Measurements from ENCODE around the gene C19orf85.

C19orf85 gene

GRCh38 chr19:55447421-55448174 is 17.0 kb downstream of the C19orf85 start:
- TF ChIP-seq SPI1 (IDR thresholded peaks at IDR 0.05; ENCODE audit: borderline replicate concordance, low read depth), result no peak
- TF ChIP-seq GABPA (IDR thresholded peaks at IDR 0.05; ENCODE audit: low read depth), result no peak
- no peak for TF ChIP-seq REST (IDR thresholded peaks at IDR 0.05; ENCODE audit: insufficient replicate concordance, low read depth)
- TF ChIP-seq POLR2AphosphoS5 (IDR thresholded peaks at IDR 0.05; ENCODE audit: low read depth), result peak; percentile 59; the same call in 1 of the 2 replicates
- DNase-seq (ENCODE audit: low read depth in 1 of 2, low spot score in 1 of 2), result peak in 1 of 2 experiments; percentile 91
- H3K4me3 ChIP-seq (replicated peaks; ENCODE audit: insufficient read depth, low read length), result no peak overlapping the region
- H3K27ac ChIP-seq (replicated peaks), result peak overlapping the region; percentile 23; the same call in 1 of the 2 replicates
- peaks cover 26% of the 10 kb centered on the region for H3K27me3 ChIP-seq (ENCODE audit: insufficient read depth, poor library complexity, severe bottlenecking)

- TF ChIP-seq SPI1 (IDR thresholded peaks at IDR 0.05; ENCODE audit: borderline replicate concordance, low read depth), result no peak
- no peak for TF ChIP-seq REST (IDR thresholded peaks at IDR 0.05; ENCODE audit: insufficient replicate concordance, low read depth)
- no peak for TF ChIP-seq POLR2AphosphoS5 (IDR thresholded peaks at IDR 0.05; ENCODE audit: low read depth)
- no peak for TF ChIP-seq GABPA (IDR thresholded peaks at IDR 0.05; ENCODE audit: low read depth)
- Histone ChIP-seq H3K27ac (replicated peaks) (no peak overlapping the region), H3K27me3 (ENCODE audit: insufficient read depth, poor library complexity, severe bottlenecking) (peaks cover 24% of the 10 kb centered on the region), H3K4me3 (replicated peaks; ENCODE audit: insufficient read depth, low read length) (no peak overlapping the region)
- peak in 1 of 2 experiments; percentile 77 for DNase-seq (ENCODE audit: low read depth in 1 of 2, low spot score in 1 of 2)
These were observed 18.5 kb downstream of the C19orf85 start for GRCh38 chr19:55446060-55446459.

- TF ChIP-seq GABPA (IDR thresholded peaks at IDR 0.05; ENCODE audit: low read depth) (no peak), CTCF (IDR thresholded peaks at IDR 0.05; ENCODE audit: insufficient read depth, low read length) (no peak), REST (IDR thresholded peaks at IDR 0.05; ENCODE audit: insufficient replicate concordance, low read depth) (no peak), POLR2AphosphoS5 (IDR thresholded peaks at IDR 0.05; ENCODE audit: low read depth) (no peak), SPI1 (IDR thresholded peaks at IDR 0.05; ENCODE audit: borderline replicate concordance, low read depth) (no peak)
- no peak for DNase-seq (ENCODE audit: low read depth in 1 of 2, low spot score in 1 of 2)
- Histone ChIP-seq H3K27ac (replicated peaks) (no peak overlapping the region), H3K4me3 (replicated peaks; ENCODE audit: insufficient read depth, low read length) (no peak overlapping the region), H3K27me3 (ENCODE audit: insufficient read depth, poor library complexity, severe bottlenecking) (peaks cover 34% of the 10 kb centered on the region)
These were observed 19.9 kb downstream of the C19orf85 start for GRCh38 chr19:55444646-55445045.

- Histone ChIP-seq H3K27ac (replicated peaks) (no peak overlapping the region), H3K4me3 (replicated peaks; ENCODE audit: insufficient read depth, low read length) (no peak overlapping the region), H3K27me3 (ENCODE audit: insufficient read depth, poor library complexity, severe bottlenecking) (peaks cover 34% of the 10 kb centered on the region)
- no peak for TF ChIP-seq SPI1 (IDR thresholded peaks at IDR 0.05; ENCODE audit: borderline replicate concordance, low read depth)
- no peak for TF ChIP-seq CTCF (IDR thresholded peaks at IDR 0.05; ENCODE audit: insufficient read depth, low read length)
- TF ChIP-seq REST (IDR thresholded peaks at IDR 0.05; ENCODE audit: insufficient replicate concordance, low read depth), result no peak
- TF ChIP-seq POLR2AphosphoS5 (IDR thresholded peaks at IDR 0.05; ENCODE audit: low read depth), result no peak
- TF ChIP-seq GABPA (IDR thresholded peaks at IDR 0.05; ENCODE audit: low read depth), result no peak
- DNase-seq (ENCODE audit: low read depth in 1 of 2, low spot score in 1 of 2), result no peak
These were observed 20.6 kb downstream of the C19orf85 start for GRCh38 chr19:55443824-55444480.
